ENCODE results near the gene TMEM131. TPM values are rescaled to one million over a fixed set of nuclear protein-coding genes. Genes with fewer than 3 reads are reported as not detected.

The TMEM131 gene
- total RNA-seq, 1 experiment from 2014 or later: 21.9 TPM

- no peaks in the 10 kb centered on the region for H3K4me1 Mint-ChIP-seq
- peaks cover 15% of the 10 kb centered on the region for H3K9me3 Mint-ChIP-seq
- H3K27ac Mint-ChIP-seq: no peak overlapping the region
- DNase-seq (ENCODE audit: low spot score) (no peak), ATAC-seq (no peak)
- H3K36me3 Mint-ChIP-seq: no peaks in the 10 kb centered on the region
- TF ChIP-seq ZNF396 (CRISPR knock-in tag; IDR thresholded peaks at IDR 0.05; ENCODE audit: borderline replicate concordance) (no peak), PRRX2 (CRISPR knock-in tag; IDR thresholded peaks at IDR 0.05) (no peak), JUN (CRISPR knock-in tag; IDR thresholded peaks at IDR 0.05) (no peak), ATF6 (CRISPR knock-in tag; IDR thresholded peaks at IDR 0.05) (no peak), AFF4 (CRISPR knock-in tag; IDR thresholded peaks at IDR 0.05; ENCODE audit: borderline replicate concordance) (no peak)
- ChIA-PET CTCF (interaction anchor here (0.7 to 3.6 kb wide), 3 partner anchors 12 to 541 kb away, joined by 3 to 17 read pairs (median 8); no protein-coding TSS in a partner anchor), POLR2A (interaction anchor here (0.6 kb wide), 1 partner anchor 614 kb away, joined by 3 read pairs; no protein-coding TSS in a partner anchor)
- no peak overlapping the region for H3K4me3 Mint-ChIP-seq
- no peaks in the 10 kb centered on the region; the same call in 1 of the 2 replicates for H3K27me3 Mint-ChIP-seq (ENCODE audit: low read depth)
Observed at GRCh38 chr2:97728091-97728731, 267.5 kb downstream of the TMEM131 start.

GRCh38 chr2:97727296-97727695, 268.5 kb downstream of the TMEM131 start:
- POLR2A ChIA-PET: interaction anchor here (1.7 kb wide), 1 partner anchor 13 kb away, joined by 4 read pairs; the partner anchor contains the start of gene ZAP70
- DNase-seq (ENCODE audit: low spot score) (no peak), ATAC-seq (no peak)
- H3K27me3 Mint-ChIP-seq (ENCODE audit: low read depth): no peaks in the 10 kb centered on the region; the same call in 1 of the 2 replicates
- peaks cover 15% of the 10 kb centered on the region for H3K9me3 Mint-ChIP-seq
- TF ChIP-seq GRHL2 (CRISPR knock-in tag; IDR thresholded peaks at IDR 0.05; ENCODE audit: insufficient replicate concordance, severe bottlenecking) (no peak), PREB (CRISPR knock-in tag; IDR thresholded peaks at IDR 0.05; ENCODE audit: borderline replicate concordance) (no peak), ZNF219 (CRISPR knock-in tag; IDR thresholded peaks at IDR 0.05; ENCODE audit: borderline replicate concordance) (no peak), RELA (CRISPR knock-in tag; IDR thresholded peaks at IDR 0.05; ENCODE audit: borderline replicate concordance) (no peak), SOX15 (CRISPR knock-in tag; IDR thresholded peaks at IDR 0.05) (no peak), E2F5 (CRISPR knock-in tag; IDR thresholded peaks at IDR 0.05) (no peak), TCF7 (CRISPR knock-in tag; IDR thresholded peaks at IDR 0.05; ENCODE audit: low read depth) (no peak), NFYB (CRISPR knock-in tag; conservative IDR thresholded peaks at IDR 0.05; ENCODE audit: low read depth) (no peak), CTCF (IDR thresholded peaks at IDR 0.05) (no peak), SP1 (CRISPR knock-in tag; conservative IDR thresholded peaks at IDR 0.05) (no peak), SMAD4 (CRISPR knock-in tag; IDR thresholded peaks at IDR 0.05) (no peak), ZNF396 (CRISPR knock-in tag; IDR thresholded peaks at IDR 0.05; ENCODE audit: borderline replicate concordance) (no peak), JAZF1 (CRISPR knock-in tag; IDR thresholded peaks at IDR 0.05) (no peak)
- H3K4me3 Mint-ChIP-seq: no peak overlapping the region
- no peaks in the 10 kb centered on the region for H3K36me3 Mint-ChIP-seq
- no peaks in the 10 kb centered on the region for H3K4me1 Mint-ChIP-seq
- CTCF ChIA-PET: interaction anchor here (0.8 to 3.6 kb wide), 4 partner anchors 13 to 27 kb away, joined by 3 to 17 read pairs (median 12); no protein-coding TSS in a partner anchor
- no peak overlapping the region for H3K27ac Mint-ChIP-seq

Measured in WTC11 (cell line).